Caki2 (cell line): ENCODE data around the gene TMEM52B. TPM values are rescaled to one million over a fixed set of nuclear protein-coding genes. Genes with fewer than 3 reads are reported as not detected.
A peak's percentile ranks its signal among the peaks of the same experiment; 100 is the strongest.

ENCODE experiments used
- DNase-seq: peaks from one replicate; pipeline ENCODE4 v3.0.0-alpha.2; 2015; ENCODE audit warnings: low read depth
- in situ Hi-C: cut with HindIII; loops from 2 replicates; pipeline ENCODE4 v1.10.0; 2016; ENCODE audit warnings: low sequenced_read_pairs, low pct_unique_long_range_greater_than_20kb, mixed read lengths
- total RNA-seq: library from RNA; depleted of rRNA; stranded (reverse); fragments of >200 nt; shearing (Covaris generic); gene quantifications from 2 replicates; pipeline ENCODE4 v1.2.3, GENCODE V29; 2014; ENCODE audit warnings: low replicate concordance; rRNA removed

TMEM52B gene
- total RNA-seq, result 2.8 TPM in 1 of 2 replicates, not detected in the other

DNA sequence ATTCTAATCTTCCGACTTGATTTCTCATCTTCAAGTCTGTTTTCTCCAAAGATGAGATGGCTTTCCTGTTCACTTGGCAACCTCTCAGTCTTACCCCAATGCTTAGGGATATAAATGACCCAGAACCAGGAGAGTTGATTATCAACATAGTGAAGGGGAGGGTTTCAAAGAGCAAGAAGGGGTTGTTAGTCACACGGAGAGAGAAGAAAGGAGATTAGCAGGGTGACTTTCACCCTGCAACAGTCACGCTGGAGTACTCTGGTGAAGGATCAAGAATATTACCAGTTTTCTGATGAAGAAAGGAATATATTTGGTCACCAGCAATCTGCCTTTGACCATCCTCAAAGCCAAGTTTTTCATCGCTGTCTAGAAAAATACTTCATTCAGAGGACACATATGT lies at the start of gene TMEM52B:
Gene TMEM52B, plus strand, starts transcription at position 212 of the 400 bp plus-strand sequence. CDS start 543 bp downstream, outside the sequence.
- in situ Hi-C loops, result no loop called here
- no peak for DNase-seq

DNA sequence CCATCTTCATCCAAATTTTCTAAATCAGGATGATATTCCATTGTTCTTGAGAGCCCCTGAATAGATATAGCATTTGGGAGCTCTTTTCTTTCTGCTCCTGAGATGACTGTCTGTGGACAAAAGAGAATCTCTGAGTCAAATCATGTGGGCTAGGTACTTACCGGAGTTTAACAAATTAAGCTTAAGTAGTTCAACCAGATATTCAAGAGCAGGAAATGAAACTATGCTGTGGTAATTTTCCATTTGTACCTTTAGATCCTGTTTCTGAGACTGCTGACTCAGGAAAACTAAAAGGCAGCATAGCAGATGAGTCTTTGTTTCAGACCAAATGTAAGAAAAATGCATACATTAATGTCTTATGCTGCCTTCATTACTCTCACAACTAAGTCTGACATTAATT lies 48.8 kb upstream of the TMEM52B start, which contains the start of gene CLEC7A:
Gene CLEC7A, minus strand, starts transcription at position 158 of the 400 bp plus-strand sequence. Its CDS starts 117 bp downstream, at position 41.
- in situ Hi-C loops, result no loop called here
- no peak for DNase-seq

DNA sequence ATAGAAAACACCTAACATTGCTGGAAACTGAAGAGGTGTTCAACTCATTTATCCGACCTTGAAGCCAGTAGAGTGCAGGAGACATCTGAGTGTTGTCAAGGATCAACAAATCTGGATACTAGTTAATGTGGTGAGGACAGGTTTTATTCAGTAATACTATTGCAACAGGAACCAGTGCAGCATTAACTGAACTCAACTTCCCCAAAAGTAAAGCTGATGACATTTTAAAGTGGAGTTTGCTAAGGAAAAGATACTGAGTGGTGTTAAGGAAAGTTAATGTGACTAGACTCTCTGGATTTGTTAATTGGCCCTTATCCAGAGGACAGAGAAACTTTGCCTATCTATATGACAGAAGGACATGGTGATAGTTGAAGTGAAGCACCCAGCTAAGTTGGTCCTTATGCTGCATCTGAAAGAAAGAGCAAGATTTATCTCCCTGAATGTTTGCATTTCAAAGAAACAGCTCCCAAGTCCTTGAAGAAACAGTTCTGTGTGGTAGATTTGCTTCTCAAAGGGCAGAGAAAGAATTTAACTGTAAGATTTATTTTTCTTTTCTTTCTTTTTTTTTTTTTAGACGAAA lies 47.6 kb upstream of the TMEM52B start:
- no peak for DNase-seq
- in situ Hi-C loops, result no loop called here

DNA sequence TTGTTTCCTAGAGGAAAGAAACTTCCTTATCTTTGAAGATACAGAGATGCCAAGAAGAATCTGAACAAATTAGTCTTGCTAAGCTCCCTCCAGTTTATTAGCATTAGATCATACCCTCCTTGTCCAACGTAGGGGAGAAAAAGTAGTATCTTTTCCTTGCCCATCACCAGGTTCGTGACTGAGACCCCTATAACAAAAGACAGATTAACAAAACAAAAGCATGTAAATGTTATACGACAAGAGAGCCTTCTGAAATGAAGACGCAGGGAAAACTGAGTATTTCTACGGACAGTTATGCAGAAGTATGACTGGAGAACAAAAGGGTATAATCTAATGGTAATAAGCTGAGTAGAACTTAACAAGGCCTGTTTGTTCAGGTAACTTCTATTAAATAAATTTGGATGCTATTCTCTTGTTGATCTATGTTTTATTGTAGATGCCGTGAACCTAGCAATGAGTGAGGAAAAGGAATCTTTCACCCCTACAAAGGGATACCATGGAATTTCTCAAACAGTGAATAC lies 45.9 kb upstream of the TMEM52B start:
- in situ Hi-C loops, result no loop called here
- no peak for DNase-seq

DNA sequence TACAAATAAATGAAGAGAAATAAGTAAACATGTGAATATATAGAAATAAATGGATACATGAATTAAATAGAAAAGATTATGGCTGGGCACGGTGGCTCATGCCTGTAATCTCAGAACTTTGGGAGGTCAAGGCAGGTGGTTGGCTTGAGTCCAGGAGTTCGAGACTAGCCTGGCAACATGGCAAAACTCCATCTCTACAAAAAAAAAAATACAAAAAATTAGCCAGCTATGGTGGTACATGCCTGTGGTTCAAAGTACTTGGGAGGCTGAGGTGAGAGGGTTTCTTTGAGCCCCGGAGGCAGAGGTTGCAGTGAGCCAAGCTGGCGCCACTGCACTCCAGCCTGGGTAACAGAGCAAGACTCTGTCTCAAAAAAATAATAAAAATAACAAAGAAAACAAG lies 43.7 kb upstream of the TMEM52B start:
- DNase-seq, result no peak
- in situ Hi-C loops, result no loop called here

DNA sequence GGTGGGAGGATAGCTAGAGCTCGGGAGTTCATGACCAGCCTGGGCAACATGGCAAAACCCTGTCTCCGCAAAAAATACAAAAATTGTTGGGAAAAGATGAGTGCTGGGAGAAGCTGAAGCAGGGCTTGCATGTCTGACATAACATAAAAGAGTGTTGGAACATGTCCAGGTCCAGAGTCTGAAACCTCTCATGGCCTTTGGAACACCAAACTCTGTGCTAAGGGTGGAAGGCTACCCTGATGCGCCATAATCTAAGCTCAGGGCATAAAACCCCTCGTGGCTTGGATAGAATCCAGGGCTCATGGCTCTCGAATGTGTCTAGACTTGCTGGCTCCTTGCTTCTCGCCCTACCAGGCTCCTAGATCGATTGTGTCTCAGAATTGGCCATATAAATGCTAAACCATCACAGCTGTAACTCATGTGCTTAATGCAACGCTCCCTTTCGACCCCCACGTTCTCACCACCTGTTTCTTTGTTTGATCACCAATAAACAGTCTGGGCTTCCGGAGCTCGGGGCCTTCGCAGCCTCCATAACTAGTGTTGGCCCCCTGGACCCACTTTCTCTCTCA lies 42.1 kb upstream of the TMEM52B start:
- DNase-seq, result no peak
- in situ Hi-C loops, result no loop called here

DNA sequence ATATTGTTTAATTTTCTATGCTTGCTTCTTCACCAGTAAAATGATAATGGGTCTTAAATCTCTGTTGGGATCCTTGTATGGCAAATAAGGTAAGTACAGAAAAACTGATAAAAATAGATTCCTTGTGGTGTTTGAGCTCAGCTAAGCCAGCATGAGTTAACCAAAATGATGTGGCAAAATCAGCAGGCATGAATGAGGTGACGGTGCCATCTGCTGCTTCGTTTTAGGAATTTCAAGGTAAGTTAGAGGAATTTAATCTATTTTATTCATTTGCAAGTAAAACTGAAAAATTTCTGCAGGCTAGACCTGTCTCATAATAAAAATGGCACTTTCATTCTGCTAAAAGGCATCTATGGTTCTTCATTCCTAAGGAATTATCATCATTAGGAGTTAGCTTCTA lies 38.8 kb upstream of the TMEM52B start:
- in situ Hi-C loops, result no loop called here
- peak; percentile 52 for DNase-seq

DNA sequence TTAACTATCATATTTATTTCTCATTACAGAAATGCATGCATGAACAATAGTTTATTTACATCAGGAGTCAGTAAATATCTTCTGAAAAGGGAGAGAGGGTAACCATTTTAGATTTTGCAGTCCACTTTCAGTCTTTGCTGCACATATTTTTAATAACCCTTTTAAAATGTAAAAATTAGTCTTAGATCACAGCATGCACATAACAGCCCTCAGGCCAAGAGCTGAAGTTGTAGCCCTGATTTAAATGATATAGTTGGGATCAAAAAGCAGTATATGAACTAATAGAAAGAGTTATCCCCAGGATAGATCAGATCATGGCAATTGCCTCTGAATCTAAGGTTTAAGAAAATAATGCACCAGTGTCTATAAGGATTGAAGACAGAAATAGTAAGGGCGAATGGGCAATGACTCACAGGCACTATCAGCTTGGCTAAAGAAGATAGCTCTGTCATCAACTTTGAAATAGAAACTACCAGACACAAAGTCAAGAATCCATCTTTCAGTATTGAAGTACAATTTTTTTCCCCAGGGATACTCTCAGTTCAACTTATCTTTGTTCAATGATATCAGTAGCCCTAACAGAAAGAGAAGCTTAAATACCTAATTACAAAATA lies 35.7 kb upstream of the TMEM52B start:
- in situ Hi-C loops, result no loop called here

DNA sequence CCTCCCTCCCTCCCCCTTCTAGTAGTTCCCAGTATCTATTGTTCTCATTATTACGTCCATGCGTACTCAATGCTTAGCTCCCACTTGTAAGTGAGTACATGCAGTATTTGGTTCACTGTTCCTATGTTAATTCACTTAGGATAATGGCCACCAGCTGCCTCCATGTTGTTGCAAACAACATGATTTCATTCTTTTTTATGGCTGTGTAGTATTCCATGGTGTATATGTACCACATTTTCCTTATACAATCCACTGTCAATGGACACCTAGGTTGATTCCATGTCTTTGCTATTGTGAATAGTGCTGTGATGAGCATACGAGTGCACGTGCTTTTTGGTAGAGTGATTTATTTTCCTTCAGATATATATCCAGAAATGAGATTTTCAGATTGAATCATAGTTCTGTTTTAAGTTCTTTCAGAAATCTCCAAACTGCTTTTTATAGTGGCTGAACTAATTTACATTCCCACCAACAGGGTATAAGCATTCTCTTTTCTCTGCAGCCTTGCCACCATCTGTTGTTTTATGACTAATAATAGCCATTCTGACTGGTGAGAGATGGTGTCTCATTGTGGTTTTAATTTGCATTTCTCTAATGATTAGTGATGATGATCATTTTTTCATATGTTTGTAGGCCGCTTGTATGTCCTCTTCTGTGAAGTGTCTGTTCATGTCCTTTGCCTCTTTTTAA lies 31.0 kb upstream of the TMEM52B start:
- no peak for DNase-seq
- in situ Hi-C loops, result no loop called here

More for the DNA sequence above, 35.7 kb upstream of the TMEM52B start:
- no peak for DNase-seq

DNA sequence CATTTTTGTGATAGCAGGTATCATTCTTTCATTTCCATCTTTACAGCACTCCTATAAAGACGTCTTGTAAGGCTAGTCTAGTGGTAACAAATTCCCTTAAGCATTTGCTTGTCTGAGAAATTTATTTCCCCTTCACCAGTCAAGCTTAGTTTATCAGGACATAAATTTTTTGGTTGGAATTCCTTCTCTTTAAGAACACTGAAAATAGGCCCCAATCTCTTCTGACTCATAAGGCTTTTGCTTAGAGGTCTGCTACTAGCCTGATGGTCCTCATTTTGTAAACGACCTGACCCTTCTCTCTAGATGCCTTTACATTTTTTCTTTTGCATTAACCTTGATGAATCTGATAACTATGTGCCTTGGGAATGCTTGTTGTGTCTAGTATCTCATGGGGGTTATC lies 27.2 kb upstream of the TMEM52B start:
- in situ Hi-C loops, result no loop called here
- DNase-seq, result no peak

DNA sequence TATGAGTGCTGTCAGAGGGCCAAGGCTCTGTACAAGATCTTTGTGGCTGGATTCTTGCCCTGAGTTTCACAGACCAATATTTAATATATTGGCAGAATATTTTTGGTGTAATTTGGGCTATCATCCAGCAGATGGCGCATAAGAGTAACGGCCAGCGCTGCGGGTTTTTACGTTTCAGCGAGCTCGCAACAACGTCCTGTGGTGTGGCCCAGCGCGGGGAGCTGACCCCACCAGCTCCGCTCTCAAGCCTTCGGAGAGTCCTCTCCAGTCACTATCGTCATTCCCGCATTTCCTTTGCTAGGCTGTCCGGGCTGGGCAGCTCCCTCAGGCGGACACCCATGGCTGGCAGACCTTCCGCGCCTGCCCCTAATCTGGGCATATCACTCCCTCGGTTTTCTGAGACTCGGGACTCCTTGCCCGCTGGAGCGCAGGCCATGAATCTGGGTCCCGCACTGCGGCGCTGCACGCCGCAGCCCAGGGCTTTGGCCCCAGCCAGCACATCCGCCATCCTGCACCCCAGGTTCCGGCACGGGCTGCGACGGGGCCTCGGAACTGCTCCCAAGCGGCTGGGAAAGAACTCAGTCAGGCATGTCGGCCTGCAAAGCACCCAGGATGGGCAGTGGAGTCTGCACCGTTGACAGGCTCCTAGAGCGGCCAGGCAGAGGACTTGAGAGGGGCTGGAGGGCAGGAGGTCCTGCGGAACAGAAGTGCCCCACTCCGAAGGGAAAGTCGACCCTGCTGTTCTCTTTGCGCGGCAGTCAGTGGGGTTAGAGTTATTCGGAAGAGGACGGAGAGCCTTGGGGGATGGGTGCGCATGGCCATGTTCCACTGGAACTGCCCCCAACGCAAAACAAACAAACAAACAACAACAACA lies 25.3 kb upstream of the TMEM52B start:
- in situ Hi-C loops, result no loop called here
- peak; percentile 82 for DNase-seq

DNA sequence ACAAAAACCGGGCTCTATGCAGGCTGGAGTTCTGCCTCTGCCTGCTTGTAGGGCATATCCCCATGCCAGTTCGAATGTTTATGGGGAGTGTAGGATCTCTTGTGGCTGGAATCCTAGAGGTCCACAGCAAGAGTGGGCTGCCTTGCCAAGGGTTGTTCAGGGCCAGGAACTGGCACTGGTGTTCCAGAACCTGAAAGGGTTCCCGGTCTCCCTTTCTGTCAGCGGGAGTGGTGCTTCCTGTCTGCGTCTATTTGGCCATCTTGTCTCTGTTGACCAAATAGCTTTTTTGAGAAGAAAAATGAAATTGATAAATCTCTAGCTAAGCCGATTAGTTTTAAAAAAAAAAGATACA lies 24.7 kb upstream of the TMEM52B start:
- no peak for DNase-seq
- in situ Hi-C loops, result no loop called here

DNA sequence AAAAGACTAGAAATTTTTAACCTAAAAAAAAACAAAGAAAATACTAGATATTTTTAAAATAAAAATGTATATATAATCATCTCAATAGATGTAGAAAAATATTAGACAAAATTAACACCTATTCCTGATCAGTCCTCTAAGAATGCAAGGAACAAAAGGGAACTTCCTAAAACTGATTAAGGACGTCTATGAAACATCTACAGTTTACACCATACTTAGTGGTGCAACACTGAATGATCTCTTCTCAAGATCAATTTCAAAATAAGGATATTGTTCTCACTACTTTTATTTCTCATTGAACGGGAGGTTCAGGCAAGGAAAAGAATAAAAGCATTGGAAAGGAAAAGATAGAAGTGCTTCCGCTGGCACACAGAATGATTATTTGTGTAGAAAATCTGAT lies 22.9 kb upstream of the TMEM52B start:
- in situ Hi-C loops, result no loop called here
- no peak for DNase-seq

DNA sequence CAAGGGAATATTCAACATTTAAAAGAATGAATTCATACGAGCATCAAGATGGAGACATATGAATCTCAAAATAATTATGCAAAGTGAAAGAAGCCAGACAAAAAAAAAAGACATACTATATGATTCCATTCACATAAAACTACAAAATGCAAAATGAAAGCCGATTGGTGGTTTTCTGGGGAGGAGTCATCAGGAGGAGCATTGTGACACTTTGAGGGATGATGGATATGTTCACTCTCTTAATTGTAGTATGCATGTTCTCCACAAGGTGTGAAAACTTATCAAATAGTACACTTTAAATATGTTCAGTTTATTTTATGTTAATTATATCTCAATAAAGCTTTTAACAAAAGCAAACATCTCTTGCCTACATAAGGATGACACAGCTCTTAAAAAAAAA lies 20.4 kb upstream of the TMEM52B start:
- in situ Hi-C loops, result no loop called here
- no peak for DNase-seq

DNA sequence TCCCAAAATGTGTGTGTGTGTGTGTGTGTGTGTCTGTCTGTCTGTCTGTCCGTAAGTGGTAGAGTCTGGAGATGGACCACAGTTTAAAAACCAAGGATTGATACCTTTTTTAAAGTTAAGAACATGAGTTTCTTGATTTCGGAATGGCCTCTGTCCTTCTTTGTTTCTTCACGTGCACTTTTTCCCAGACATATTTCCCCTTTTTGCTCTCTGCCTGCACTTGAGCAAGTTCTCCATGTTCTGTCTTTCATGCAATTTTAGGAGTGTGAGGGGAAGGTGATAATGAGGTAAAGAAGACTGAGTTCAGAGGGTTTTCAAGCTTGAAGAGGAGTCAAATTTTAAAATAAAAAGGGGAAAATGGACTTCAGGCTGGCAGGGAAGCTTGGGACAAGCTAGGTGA lies 19.6 kb upstream of the TMEM52B start:
- in situ Hi-C loops, result no loop called here
- no peak for DNase-seq

DNA sequence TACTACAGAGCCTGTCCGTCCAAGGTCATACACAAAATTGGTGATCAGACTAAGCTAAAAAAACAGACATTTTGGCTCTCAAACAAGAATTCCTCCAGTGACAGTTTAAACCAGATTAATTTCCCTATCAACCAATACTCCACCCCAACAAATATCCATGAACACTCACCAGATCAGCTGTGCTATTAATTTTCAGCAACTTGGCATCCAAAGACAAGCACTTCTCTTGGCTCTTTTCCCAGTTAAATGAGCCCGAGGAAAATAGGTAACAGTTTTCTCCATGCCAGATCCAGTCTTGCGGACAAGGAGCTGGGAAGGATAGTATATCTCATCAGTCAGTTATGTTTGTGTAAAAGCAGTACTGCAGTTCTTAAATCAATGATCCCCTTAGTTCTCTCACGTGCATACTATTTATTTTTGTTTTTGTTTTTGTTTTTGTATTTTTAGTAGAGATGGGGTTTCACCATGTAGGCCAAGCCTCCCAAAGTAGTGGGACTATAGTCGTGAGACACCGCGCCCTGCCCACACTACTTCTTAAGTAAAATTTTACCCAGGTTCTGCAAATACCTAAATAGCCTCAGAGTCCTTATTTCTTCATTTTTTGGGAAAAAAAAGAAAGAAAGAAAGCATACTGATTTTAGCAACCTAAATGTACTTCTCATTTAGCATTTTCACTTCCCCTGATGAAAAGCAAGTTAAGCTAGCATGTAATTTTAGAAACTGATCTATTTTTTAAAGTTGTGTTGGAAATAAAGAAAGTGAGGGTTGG lies 18.0 kb upstream of the TMEM52B start:
- peak; percentile 25 for DNase-seq
- in situ Hi-C loops, result no loop called here

DNA sequence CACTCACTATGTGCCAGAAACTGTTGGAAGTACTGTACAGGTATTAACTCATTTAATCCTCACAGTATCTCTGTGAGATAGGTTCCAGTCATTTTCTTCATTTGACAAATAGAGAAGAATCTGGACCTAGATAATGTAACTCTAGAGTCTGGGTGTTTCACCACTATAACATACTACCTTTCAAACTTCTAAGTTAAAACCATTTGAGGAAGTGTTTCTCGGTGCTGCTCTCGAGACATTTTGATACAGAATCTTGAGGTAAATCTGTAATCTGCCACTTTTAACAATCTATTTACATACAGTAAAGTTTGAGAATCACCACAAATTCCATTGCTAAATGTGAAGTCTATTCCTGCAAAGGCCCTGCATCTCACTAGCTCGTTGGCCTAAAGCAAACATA lies 15.7 kb upstream of the TMEM52B start:
- in situ Hi-C loops, result no loop called here
- DNase-seq, result no peak

DNA sequence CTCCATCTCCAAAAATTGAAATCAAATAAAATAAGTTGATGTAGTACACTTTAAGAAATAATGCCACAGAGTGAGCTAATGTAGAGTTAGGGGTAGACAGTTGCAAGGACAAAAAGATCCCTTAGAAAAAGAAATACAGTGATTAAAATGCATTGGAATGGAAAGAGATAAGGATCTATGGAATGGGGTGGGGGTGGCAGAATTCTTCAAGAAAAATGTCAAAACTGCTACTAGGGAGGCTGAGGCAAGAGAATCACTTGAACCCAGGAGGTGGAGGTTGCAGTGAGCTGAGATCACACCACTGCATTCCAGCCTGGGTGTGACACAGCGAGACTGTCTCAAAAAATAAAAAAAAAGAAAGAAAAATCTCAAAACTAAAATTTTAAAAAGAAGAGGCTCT lies 13.4 kb upstream of the TMEM52B start:
- no peak for DNase-seq
- in situ Hi-C loops, result no loop called here
